GM18517 (cell line): ENCODE results near the gene CALM3.
"Not testable (repeated sequence)": the region's sequence is repeated elsewhere in the genome, so short reads cannot be mapped to it uniquely, and the experiment has no call there.

Source experiments
- ATAC-seq: cut with Tn5 transposase; IDR thresholded peaks from one replicate; pipeline ENCODE4 v1.9.1; 2021; ENCODE audit warnings: mild to moderate bottlenecking, moderate library complexity; ENCODE audit not compliant: unreplicated experiment

CALM3 gene

DNA sequence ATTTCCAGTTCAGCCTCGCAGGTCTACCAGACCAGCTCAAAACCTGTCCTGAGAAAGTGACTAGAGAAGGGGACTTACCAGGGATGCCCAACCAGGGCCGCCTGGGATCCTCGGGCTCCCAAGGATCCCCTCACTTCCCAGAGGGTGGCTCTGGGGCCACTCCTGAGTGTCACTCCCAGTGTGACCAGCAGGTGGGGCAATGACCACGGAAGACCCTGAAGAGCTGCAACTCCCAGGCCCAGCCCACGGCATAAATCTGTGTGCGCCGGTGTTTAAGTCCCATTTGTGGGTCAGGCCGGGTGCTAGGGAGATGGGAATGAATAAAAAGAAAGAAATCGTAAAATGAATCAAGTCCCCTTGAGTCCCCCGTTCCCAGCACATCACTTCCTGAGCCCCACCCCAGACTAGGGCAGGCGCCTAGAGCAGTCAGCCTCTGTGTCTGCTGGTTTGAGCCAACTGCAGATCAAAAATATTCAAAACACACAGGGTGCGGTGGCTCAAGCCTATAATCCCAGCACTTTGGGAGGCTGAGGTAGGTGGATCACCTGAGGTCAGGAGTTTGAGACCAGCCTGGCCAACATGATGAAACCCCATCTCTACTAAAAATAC, 13.1 kb downstream of the CALM3 start:
- ATAC-seq: no peak

DNA sequence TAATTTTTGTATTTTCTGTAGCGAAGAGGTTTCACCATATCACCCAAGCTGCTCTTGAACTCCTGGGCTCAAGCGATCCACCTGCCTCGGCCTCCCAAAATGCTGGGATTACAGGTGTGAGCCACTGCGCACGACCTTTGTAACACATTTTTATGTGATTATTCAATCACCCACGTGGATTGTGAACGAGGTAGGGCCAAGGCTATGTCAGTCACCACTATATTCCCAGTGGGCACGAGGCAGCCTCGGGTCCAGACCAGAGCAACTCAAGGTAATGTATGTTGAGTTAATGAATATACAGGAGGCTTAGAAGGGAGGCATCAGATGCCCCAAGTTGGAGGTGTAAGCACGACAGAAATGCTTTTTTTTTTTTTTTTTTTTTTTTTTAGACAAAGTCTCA, 14.8 kb downstream of the CALM3 start:
- no peak for ATAC-seq

DNA sequence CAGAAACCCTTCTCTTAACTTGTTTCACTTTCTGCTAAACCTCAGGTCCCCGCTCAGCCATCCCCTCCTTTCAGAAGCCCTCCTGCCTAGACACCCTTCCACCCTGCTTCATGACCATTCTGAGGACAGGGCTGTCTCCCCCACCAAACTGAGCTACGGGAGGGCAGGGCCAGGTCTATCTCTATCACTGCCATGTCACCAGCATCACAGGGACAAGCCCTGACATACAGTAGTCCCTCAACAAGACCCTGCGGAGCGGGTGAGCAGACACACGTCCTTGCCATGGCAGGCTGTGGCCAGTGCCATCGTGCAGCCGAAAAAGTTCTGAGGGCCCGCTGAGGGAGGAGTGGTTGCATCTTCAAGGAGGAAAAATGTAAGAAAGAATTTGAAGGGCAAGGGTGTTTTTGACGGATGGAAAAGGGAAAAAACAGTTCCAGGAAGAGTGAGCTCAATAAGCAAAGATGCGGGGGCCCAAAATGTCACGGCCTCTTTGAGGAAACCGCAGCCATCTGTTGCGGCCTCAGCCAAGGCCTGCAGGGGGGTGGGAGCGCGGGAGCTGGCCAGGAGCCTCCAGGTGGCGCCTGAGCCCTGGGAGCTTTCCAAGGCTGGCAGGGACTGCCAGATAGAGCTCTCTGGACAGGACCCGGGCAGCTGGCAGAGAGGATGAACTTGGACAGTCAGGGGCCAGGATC, 15.6 kb downstream of the CALM3 start:
- ATAC-seq: no peak

DNA sequence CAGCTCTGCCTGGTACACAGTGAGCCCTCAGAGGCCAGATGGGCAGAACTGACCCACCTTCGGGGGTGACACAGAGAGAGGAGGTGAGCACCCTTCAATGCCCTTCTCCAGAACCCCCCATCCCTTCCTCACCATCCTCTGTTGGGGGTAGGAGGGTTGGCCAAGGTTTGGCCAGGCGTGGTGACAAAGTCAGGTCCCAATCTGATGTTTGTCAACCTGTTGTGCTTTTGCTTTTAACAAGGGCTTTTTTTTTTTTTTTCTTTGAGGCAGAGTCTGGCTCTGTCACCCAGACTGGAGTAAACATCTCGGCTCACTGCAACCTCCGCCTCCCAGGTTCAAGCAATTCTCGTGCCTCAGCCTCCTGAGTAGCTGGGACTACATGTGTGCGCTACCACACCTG, 16.5 kb downstream of the CALM3 start:
- no peak for ATAC-seq

DNA sequence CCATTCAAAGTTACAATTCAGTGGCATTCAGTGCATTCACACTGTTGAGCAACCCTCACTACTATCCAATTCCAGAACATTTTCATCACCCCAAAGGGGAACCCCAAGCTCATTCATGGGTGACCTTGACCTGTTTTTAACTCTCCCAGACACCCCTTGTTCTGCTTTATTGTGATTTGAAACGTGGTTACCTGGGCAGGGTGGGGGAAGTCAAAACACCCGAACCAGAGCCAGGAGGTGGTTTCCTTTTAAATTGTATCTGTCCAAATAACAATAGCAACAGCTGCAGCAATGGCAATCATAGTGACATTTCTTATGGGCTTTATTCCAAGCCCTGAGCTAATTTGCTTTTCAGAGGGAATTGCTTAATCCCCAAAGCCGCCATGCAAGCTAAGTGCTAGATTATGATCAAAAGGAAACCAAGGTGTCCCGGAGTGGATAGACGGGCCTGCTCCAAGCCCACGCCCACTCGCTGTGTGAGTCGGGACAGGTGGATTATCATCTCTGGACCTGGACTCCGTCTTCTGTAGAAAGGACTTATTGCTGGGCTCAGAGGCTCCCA, 17.6 kb downstream of the CALM3 start:
- ATAC-seq: no peak

DNA sequence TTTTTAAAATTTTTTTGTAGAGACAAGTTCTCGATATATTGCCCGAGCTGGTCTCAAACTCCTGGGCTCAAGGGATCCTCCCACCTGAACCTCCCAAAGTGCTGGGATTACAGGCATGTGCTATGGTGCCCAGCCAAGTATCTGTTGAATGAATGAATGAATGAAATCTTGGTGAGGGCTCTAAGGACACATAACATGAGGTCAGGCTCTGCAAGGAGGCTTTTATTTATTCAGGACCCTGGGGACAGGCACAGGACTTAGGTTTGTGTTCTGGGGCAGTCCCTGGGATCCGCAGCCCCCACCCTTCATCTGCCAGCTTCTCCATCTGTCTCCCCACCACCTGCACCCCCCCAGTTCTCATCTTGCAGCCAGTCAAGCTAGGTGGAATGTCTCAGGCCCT, 19.1 kb downstream of the CALM3 start:
- no peak for ATAC-seq

DNA sequence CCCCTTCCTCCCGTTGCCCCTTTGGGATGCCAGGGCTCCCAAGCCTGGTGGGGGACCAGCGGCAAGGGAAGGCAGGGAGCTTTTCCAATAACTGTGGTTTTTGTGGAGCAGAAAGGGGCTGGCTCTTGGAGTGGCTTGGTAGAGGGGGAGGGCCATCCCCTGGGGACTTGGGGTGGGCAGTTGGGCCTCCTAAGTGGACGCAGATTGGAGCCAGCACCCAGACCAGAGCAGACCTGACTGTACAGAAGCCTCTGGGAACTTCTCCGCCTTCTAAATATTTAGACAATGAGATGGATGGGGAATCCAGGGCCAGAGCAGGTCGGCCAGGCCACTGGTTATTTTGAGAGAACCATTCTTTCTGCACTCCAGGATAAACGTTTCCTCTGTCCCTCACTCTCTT, 19.6 kb downstream of the CALM3 start:
- no peak for ATAC-seq

DNA sequence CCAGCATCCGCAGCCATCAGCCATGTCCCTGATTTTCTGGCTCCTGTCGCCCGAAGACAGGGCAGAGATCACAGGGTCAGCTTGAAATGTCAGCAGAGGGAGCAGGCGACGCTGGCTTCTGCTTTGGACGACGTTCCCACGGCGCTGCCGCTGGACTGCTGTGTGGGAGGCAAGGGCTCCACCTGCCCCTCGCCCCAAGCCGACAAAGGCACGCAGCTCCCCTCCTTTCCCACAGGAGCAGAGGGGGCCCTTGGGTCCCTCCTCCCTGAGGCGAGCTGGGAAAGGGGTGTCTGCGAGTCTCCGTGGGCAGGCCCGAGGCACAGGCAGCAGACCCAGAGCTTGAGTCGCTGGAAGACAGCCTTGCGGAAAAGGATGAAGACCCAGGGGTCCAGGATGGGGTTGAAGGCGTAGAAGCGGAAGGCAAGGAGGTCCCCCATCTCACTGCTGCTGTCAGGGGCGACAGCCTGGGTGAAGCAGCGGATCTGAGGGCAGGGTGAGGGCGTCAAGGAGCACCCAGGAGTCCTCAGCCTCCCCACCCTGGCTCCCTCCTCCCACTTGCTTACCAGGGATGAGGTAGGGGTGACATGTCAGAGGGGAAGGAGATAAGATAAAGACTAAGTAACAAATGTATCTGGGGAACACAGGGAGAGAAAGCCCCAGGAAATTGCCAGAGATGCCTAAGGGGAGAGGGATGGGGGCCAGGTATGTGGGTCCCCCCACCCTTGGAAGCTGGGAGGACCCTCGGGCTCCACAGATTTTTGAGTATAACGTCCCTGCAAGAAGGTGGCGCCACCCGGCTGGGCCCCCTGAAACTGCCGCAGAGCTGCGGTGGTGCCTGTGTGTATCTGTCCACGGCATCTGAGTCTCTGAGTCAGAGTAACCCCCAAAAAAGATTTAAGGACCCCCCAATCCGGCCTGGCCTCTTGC, 20.3 kb downstream of the CALM3 start:
- no peak for ATAC-seq

DNA sequence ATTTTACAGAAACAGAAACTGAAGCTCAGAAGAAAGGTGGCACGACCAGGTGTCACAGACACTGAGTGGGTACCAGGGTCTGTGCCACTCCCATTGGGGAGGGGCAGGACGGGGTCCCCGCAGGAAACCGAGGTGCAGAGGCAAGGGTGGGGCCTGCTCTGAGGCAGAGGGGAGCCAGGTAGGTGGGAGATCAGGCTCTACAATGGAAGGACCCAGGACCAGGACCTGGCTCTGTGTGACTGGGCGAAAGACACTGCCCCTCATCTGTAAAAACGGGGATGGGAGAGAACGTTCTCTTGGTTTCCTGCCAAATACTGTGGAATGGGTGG, 21.0 kb downstream of the CALM3 start:
- no peak for ATAC-seq

DNA sequence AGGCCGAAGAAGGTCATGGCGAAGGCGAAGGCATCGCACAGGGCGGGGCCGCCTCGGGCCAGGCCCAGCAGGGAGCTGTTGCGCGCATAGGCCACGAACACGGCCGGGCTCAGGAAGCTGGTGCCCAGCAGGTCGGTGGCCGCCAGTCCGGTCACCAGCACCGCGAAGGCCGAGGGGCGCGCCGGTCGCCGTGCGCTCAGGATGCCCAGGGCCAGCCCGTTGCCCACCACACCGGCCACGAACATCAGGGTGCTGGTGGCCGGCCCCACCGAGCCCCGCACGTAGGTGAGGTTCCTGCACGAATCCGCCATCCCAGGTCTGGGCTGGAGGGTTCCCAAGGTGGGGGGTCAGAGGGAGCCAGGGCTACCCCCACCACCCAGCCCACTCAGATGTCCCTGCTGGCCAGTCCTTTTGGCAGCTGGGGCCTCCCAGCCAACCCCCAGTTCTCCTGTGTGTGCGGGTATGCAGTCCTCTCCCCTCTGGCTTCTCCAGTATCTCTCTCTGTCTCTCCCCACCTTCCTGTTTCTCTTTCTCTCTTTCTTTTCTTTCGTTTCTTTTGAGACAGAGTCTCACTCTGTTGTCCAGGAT, 22.9 kb downstream of the CALM3 start:
- ATAC-seq: no peak

DNA sequence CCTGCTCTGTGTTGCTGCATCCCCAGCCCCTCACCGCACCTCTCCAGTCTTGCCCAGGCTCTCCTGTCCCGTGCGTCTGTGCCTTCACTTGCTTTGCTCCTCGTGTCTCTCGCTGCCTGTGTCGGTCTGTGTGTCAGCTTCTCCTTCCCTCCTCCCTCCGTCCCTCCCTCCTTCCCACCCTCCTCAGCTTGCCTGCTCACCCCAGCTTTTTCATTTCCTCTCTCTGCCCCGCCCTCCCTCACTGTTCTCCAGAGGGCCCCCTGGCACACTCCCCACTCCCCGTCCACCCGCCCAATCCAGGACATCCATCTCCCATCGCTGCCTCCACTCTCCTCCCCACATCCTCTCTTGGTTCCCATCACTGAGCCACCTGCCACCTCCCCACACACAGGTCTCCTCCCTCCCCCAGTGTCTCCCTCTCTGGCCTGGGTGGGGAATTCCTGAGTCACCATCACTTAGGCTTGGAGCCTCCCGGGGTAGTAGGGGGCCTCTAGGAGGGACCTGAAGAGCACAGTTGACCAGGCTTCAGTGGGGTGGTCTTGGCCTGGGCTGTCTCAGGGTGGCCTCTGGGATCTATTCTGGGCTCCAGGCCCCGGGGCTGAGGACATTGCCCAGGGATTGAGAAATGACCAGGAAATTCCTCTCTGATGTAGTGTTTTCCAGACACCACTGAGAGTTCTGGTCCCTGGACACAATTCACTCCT, 24.0 kb downstream of the CALM3 start, which contains the start of gene PTGIR:
PTGIR (minus strand) TSS at position 132 of the 704 bp plus-strand sequence. CDS start 864 bp downstream, outside the sequence.
- ATAC-seq: no peak

DNA sequence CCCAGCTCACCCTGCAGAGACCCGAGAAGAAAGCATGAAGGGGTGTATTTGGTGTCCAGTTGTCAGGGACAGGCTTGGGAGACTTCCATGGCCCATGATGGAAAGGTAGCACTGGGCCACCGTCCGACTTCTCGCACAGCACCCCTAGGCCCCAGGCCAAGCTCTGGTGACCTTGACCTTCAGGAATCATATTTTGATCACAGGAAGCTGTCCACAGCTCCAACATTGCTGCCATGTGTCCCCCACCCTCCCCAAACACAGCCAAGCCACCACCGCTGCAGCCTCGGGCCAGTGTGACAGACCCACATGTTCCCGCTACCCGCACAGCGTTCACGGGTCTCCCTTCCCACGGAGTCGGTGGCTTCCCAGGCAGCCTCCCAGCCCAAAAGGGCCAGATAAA, 24.6 kb downstream of the CALM3 start:
- no peak for ATAC-seq

DNA sequence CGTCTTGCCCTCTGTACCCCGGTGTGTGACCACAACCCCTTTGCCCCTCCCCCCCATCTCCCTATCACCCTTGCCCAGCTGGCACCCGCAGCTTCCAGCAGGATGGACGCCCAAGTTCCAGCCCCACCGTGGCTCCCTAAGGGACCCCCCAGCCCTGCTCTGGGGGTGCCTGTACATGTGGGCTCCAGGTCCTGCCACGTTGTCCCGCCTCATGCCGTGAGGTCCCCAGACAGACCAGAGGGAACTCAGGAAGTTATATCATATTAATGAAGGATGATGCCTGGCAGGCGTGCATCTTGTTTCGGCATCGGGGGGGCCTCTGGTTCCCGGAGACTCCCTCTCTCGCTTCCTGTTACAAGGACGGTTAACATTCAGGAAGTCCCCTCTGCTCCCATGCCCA, 25.3 kb downstream of the CALM3 start:
- no peak for ATAC-seq

DNA sequence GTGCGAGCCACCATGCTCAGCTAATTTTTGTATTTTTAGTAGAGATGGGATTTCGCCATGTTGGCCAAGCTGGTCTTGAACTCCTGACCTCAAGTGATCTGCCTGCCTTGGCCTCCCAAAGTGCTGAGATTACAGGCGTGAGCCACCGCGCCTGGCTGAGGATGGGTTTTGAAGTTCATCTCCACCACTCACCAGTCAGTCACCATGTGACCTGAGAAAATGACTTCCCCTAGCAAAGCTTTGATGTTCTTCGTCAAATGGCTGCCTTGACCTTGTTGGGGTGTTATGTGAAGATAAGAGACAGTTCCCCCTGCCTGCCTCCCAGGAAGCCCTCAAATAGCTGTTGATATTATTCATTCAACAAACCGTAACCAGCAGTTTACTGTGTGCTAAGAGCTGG, 27.8 kb downstream of the CALM3 start:
- ATAC-seq: not testable (repeated sequence)

DNA sequence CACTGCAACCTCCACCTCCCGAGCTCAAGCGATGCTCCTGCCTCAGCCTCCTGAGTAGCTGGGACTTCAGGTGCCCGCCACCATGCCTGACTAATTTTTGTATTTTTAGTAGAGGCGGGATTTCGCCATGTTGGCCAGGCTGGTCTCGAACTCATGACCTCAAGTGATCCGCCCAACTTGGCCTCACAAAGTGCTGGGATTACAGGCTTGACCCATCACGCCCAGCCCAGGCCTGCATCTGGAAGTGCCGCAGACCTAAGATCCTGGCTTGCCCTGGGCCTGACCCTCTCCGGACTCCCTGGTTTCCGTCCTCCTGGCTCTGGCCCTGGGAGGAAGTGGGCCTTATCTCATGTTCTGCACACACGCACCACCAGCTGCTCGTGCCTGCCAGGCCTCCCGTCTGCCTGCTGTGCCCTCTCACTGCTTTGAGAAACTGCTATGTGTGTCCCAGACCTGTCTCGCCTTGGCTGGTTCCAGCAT, 28.5 kb downstream of the CALM3 start:
- ATAC-seq: no peak

DNA sequence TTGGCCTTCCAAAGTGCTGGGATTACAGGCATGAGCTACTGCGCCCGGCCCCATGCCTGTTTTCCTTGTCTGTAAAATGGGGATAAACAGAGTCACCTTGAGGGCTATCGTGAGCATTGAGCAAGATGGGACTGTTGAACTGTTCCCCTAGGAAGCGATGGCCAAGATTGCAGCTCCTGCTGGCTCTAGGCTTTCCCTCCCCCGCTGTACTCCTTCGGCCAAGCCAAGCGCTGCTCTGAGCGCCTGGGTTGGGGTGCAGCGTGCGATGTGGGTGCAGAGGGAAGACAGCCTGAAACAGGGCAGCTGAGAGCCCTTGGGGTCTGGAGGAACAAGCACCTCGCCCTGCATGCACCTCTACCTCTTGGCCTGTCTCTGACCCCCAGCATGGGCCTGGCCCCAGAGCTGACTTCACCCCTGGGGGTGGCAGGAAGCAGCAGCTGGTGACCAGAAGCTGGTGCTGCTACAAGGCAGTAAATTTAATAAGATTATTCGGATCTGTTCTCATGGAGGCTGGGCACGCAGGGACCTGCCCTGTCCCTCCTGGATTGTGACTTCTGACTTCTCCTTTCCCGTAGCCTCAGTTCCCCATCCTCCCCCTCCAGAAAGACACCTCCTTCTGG, 29.6 kb downstream of the CALM3 start:
- ATAC-seq: no peak

DNA sequence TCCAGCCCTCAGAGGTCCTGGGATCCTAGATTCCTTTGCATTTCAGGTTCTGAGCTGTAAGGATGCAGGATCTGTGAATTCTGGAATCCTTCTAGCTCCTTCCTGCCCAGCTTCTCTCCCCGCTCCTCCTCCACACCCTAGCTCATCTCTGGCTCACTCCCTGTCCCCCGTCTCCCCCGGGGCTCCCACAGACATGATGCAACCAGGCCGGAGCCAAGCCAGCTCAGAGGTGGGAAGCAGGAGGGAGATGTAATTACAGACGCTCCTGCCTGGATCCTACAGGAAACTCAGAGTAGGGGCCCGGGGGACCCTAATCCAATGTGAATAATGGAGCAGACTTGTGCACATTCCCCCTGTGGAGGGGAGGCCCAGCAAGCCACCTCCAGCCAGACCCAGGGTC, 30.4 kb downstream of the CALM3 start:
- no peak for ATAC-seq

DNA sequence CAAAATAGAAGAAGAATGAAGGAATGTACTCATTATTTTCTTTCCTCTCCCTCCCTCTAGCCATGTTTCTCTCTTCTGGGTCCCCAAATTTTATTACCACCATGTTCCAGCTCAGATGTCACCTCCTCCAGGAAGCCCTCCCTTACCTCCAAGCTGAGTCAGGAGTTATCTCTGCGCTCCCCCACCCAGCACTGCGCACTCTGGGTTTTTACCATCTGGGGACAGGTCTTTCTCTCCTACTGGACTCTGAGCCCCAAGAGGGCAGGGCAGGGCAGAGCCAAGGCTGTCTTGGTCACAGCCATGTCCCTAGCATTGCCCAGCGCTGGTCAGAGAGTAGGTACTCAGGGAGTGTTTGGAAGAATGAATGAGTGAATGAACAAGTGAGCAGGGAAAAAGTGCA, 32.0 kb downstream of the CALM3 start:
- no peak for ATAC-seq

DNA sequence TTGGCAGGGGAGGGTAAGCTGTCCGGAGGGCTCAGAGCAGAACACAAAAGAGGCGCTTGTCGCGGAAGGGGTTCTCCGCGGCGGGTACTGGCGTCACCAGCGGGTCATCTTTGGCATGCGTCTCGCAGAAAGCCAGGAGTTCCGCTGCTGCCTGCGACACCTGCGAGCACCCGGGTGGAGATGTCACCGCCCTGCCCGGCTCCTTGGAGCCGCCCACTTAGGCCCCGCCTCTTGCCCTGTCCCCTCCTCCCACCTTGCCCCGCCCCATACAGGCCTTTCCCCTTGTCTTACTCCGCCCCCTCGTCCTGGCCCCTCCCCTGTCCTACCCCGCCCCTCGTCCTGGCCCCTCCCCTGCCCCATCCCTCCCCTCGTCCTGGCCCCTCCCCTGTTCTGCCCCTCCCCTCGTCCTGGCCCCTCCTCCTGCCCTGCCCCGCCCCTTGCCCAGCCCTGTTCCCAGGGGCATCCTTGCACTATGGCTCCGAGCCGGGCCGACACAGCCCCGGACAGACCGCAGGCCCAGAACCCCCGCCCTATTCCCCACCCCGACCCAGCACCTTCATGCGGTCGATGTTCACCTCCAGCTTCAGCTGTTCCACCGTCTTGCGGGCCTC, 33.0 kb downstream of the CALM3 start:
- no peak for ATAC-seq
